HG03442 (cell line): Measurements from ENCODE around the gene ATF7.
"Not testable (repeated sequence)": the region's sequence is repeated elsewhere in the genome, so short reads cannot be mapped to it uniquely, and the experiment has no call there.

Source experiments
- ATAC-seq: cut with Tn5 transposase; IDR thresholded peaks from one replicate; pipeline ENCODE4 v1.9.1; 2021; ENCODE audit warnings: mild to moderate bottlenecking, moderate library complexity; ENCODE audit not compliant: unreplicated experiment

Gene ATF7

GRCh38 chr12:53625946-53626701 is at the start of gene ATF7:
ATF7 (minus strand) TSS chr12:53626382; CDS start chr12:53601000, 25,382 bp downstream.
- peak; percentile 92 for ATAC-seq

GRCh38 chr12:53674977-53675700 is 49.0 kb upstream of the ATF7 start:
- no peak for ATAC-seq

- ATAC-seq = no peak
Measured at GRCh38 chr12:53670971-53671370, 44.8 kb upstream of the ATF7 start.

GRCh38 chr12:53670308-53670707 is 44.1 kb upstream of the ATF7 start:
- ATAC-seq = no peak

- ATAC-seq = no peak
Measured at GRCh38 chr12:53667080-53667479, 40.9 kb upstream of the ATF7 start.

- no peak for ATAC-seq
Measured at GRCh38 chr12:53664936-53665335, 38.8 kb upstream of the ATF7 start.

GRCh38 chr12:53664191-53664590 is 38.0 kb upstream of the ATF7 start:
- ATAC-seq = no peak

- ATAC-seq = no peak
Measured at GRCh38 chr12:53660041-53660440, 33.9 kb upstream of the ATF7 start.

- ATAC-seq = no peak
Measured at GRCh38 chr12:53659571-53659981, 33.4 kb upstream of the ATF7 start.

GRCh38 chr12:53659011-53659551 is 32.9 kb upstream of the ATF7 start:
- no peak for ATAC-seq

GRCh38 chr12:53657041-53657440 is 30.9 kb upstream of the ATF7 start:
- ATAC-seq = no peak

GRCh38 chr12:53653595-53653994 is 27.4 kb upstream of the ATF7 start:
- ATAC-seq = no peak

GRCh38 chr12:53652366-53652765 is 26.2 kb upstream of the ATF7 start:
- no peak for ATAC-seq

GRCh38 chr12:53651737-53652136 is 25.6 kb upstream of the ATF7 start:
- no peak for ATAC-seq

- not testable (repeated sequence) for ATAC-seq
Measured at GRCh38 chr12:53646300-53646699, 20.1 kb upstream of the ATF7 start.

GRCh38 chr12:53645165-53645564 is 19.0 kb upstream of the ATF7 start:
- no peak for ATAC-seq

- no peak for ATAC-seq
Measured at GRCh38 chr12:53644133-53644532, 18.0 kb upstream of the ATF7 start.

GRCh38 chr12:53643232-53643979 is 17.2 kb upstream of the ATF7 start:
- ATAC-seq = no peak

GRCh38 chr12:53638057-53638456 is 11.9 kb upstream of the ATF7 start:
- no peak for ATAC-seq

- no peak for ATAC-seq
Measured at GRCh38 chr12:53636641-53637040, 10.5 kb upstream of the ATF7 start.

GRCh38 chr12:53635708-53636107 is 9.5 kb upstream of the ATF7 start:
- ATAC-seq = not testable (repeated sequence)
